Right lobe of liver (tissue), 4 donors: ENCODE results near the gene NUDT4.

ENCODE experiments used
- CTCF ChIP-seq, 4 donors: fragments of 200-600 bp in 3 of 4; fragments of 450-650 bp in 1 of 4; IDR thresholded peaks; one replicate each; pipeline versions ENCODE4 v1.5.1 to v1.8.0; 2016 to 2022; ENCODE audit warnings: antibody characterized with exemption in 4 of 4, mild to moderate bottlenecking in 2 of 4
- POLR2A ChIP-seq: fragments of 450-650 bp; IDR thresholded peaks from one replicate; pipeline ENCODE4 v1.6.1; 2017; ENCODE audit warnings: antibody characterized with exemption, mild to moderate bottlenecking
- donor health status: DM: no; HTN: no; CAD: no.
- donor health status: DM: no; HTN: no; CAD: no.
- donor health status: DM: no; HTN: yes; CAD: no.

GRCh38 chr12:93390031-93390430 is 12.3 kb downstream of the NUDT4 start:
- TF ChIP-seq CTCF (IDR thresholded peaks at IDR 0.05), result no peak
- TF ChIP-seq POLR2A, result no peak
